ENCODE data around the gene RAB5IF. TPM values are rescaled to one million over a fixed set of nuclear protein-coding genes. Genes with fewer than 3 reads are reported as not detected.

RAB5IF gene
- total and polyA plus RNA-seq, 10 of the 15 experiments (the other 5 are each of a cell fraction or from before 2014, with no cell fraction given) = 19.4 to 246 (median 92.0) TPM

DNA sequence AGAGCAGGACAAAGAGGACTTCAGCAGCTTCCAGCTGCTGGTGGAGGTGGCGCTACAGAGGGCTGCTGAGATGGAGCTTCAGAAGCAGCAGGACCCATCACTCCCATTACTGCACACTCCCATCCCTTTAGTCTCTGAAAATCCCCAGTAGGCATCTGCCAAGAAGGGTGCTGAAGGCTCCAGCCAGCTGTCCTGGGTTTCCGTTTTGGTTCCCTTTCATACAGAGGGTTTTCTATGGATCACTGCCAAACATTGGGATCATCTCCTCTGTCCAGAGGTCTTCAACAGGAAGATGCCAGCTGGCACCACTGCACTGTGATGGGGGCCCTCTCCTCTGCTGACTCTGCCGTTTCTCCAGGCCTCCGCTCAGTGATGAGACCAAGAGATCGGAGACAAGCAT, 14.3 kb upstream of the RAB5IF start:
- H3K4me2 ChIP-seq (ENCODE audit: control insufficient read depth, insufficient read depth) = no peak overlapping the region
- H3K9ac ChIP-seq (ENCODE audit: control insufficient read depth, insufficient read depth, low read length) = no peak overlapping the region
- ChIA-PET SMC1A (ENCODE audit: uncharacterized antibody, unreplicated experiment) (interaction anchor here (5.1 to 9.1 kb wide), 2 partner anchors 14 to 17 kb away, joined by 32 to 98 read pairs; partner anchors contain the start of genes RAB5IF and TGIF2), POLR2A (interaction anchor here (0.6 to 5.9 kb wide), 7 partner anchors 9 to 1183 kb away, joined by 3 to 46 read pairs (median 5); partner anchors contain the start of genes RAB5IF and TGIF2), RAD21 (ENCODE audit: unreplicated experiment) (interaction anchor here (0.6 to 1.1 kb wide), 2 partner anchors 14 to 358 kb away, joined by 3 to 5 read pairs; partner anchors contain the start of gene RAB5IF), CTCF (interaction anchor here (1.0 to 5.9 kb wide), 5 partner anchors 16 to 40 kb away, joined by 4 to 65 read pairs (median 9); partner anchors contain the start of gene TGIF2)
- TF ChIP-seq MLLT1 (IDR thresholded peaks at IDR 0.05) = no peak
- TF ChIP-seq SPI1 (IDR thresholded peaks at IDR 0.05; ENCODE audit: borderline replicate concordance, insufficient read depth, low read depth, low read length) = no peak
- TF ChIP-seq NR2F1 (conservative IDR thresholded peaks at IDR 0.05) = no peak
- no peak for TF ChIP-seq ATF7 (IDR thresholded peaks at IDR 0.05; ENCODE audit: low read depth)
- no peak for TF ChIP-seq EED (IDR thresholded peaks at IDR 0.05; ENCODE audit: low read depth)
- peaks cover 4% of the 10 kb centered on the region for H3K79me2 ChIP-seq (ENCODE audit: control insufficient read depth, insufficient read depth, low read length)
- no peak for FAIRE-seq
- intact Hi-C loops (cut with micrococcal nuclease; ENCODE audit: unreplicated experiment) = no loop called here
- 87% methylated on average over 5 of the region's 5 CpGs for WGBS (ENCODE audit: insufficient coverage, insufficient replicate concordance, low lambda C conversion rate, missing lambda C conversion rate)
- no peaks in the 10 kb centered on the region; the same call in 2 of the 3 replicates for H3K9me3 ChIP-seq (replicated peaks; ENCODE audit: control insufficient read depth, insufficient read depth, low read length)
- no peaks in the 10 kb centered on the region for H3K27me3 ChIP-seq (replicated peaks in 1 of 2; ENCODE audit: control insufficient read depth in 2 of 2, insufficient read depth in 2 of 2, low read length in 1 of 2)
- H2AFZ ChIP-seq (ENCODE audit: control insufficient read depth, low read depth, low read length) = no peak overlapping the region
- H3K4me1 ChIP-seq (ENCODE audit: control insufficient read depth, insufficient read depth, low read length) = peaks cover 35% of the 10 kb centered on the region
- peaks cover 11 to 23% of the 10 kb centered on the region in 2 experiments for H3K36me3 ChIP-seq (ENCODE audit: control insufficient read depth in 2 of 2, insufficient read depth in 2 of 2, low read length in 1 of 2)
- in situ Hi-C loops (cut with MboI) = no loop called here
- H3K4me3 ChIP-seq = no peak overlapping the region
- no peak overlapping the region for H3K27ac ChIP-seq (ENCODE audit: control insufficient read depth, insufficient read depth)
- no TSS peak for BruUV-seq (replicated peaks)
- ATAC-seq = no peak
- DNase-seq (ENCODE audit: low read depth, low spot score) = no peak
- H4K20me1 ChIP-seq (ENCODE audit: control insufficient read depth, insufficient read depth) = no peaks in the 10 kb centered on the region

Measured in GM12878 (cell line).